Chondrocyte (in vitro differentiated cells): ENCODE measurements around the gene UNC5A. TPM values are rescaled to one million over a fixed set of nuclear protein-coding genes. Genes with fewer than 3 reads are reported as not detected.

Source experiments
- DNase-seq: peaks from one replicate; pipeline ENCODE4 v3.0.0; 2021; ENCODE audit warnings: mixed read lengths, low spot score
- H3K27ac Mint-ChIP-seq: one replicate; pipeline ENCODE4 v1.8.0; 2021; ENCODE audit warnings: mild to moderate bottlenecking, moderate library complexity, mixed read lengths; ENCODE audit not compliant: unreplicated experiment
- H3K27me3 Mint-ChIP-seq: 2 replicates; pipeline ENCODE4 v1.8.0; 2021; ENCODE audit warnings: low read depth, mixed read lengths
- H3K36me3 Mint-ChIP-seq: 2 replicates; pipeline ENCODE4 v1.8.0; 2021; ENCODE audit warnings: low read depth, mixed read lengths
- H3K4me1 Mint-ChIP-seq: 2 replicates; pipeline ENCODE4 v1.8.0; 2021; ENCODE audit warnings: low read depth, mild to moderate bottlenecking, mixed read lengths
- H3K4me3 Mint-ChIP-seq: one replicate; pipeline ENCODE4 v1.8.0; 2021; ENCODE audit warnings: mild to moderate bottlenecking, moderate library complexity, mixed read lengths; ENCODE audit not compliant: unreplicated experiment
- H3K9me3 Mint-ChIP-seq: 2 replicates; pipeline ENCODE4 v1.8.0; 2021; ENCODE audit warnings: low read depth, mixed read lengths
- CTCF ChIP-seq: fragments of 200-600 bp; sonication (generic); IDR thresholded peaks from 2 replicates; pipeline ENCODE4 v1.5.0; 2021; ENCODE audit warnings: antibody characterized with exemption, mild to moderate bottlenecking, moderate library complexity
- total RNA-seq: library from RNA; stranded (reverse); gene quantifications from 3 replicates; pipeline ENCODE4 v1.2.1, GENCODE V29; 2021

The UNC5A gene
- total RNA-seq, 1 donor from 2014 or later: 0.15 TPM

- Mint-ChIP-seq H3K9me3 (no peaks in the 10 kb centered on the region), H3K4me1 (peaks cover 15% of the 10 kb centered on the region), H3K27ac (no peak within 1 kb of the TSS), H3K36me3 (peaks cover 16% of the 10 kb centered on the region), H3K27me3 (no peaks in the 10 kb centered on the region), H3K4me3 (no peak within 1 kb of the TSS)
- no peak for TF ChIP-seq CTCF
- DNase-seq: no peak
These were observed 89.0 kb downstream of the UNC5A start, which contains the start of gene HK3 for GRCh38 chr5:176899296-176899891. Gene HK3 (minus strand): TSS chr5:176899346. CDS start chr5:176896159, 3,187 bp downstream.

- no peak for TF ChIP-seq CTCF
- DNase-seq: no peak
- H3K4me1 Mint-ChIP-seq: peaks cover 19% of the 10 kb centered on the region
- H3K27me3 Mint-ChIP-seq: no peaks in the 10 kb centered on the region
- H3K9me3 Mint-ChIP-seq: no peaks in the 10 kb centered on the region
- H3K4me3 Mint-ChIP-seq: no peak overlapping the region
- H3K36me3 Mint-ChIP-seq: peaks cover 21% of the 10 kb centered on the region
- no peak overlapping the region for H3K27ac Mint-ChIP-seq
These were observed 89.8 kb downstream of the UNC5A start for GRCh38 chr5:176899946-176900779.

DNA sequence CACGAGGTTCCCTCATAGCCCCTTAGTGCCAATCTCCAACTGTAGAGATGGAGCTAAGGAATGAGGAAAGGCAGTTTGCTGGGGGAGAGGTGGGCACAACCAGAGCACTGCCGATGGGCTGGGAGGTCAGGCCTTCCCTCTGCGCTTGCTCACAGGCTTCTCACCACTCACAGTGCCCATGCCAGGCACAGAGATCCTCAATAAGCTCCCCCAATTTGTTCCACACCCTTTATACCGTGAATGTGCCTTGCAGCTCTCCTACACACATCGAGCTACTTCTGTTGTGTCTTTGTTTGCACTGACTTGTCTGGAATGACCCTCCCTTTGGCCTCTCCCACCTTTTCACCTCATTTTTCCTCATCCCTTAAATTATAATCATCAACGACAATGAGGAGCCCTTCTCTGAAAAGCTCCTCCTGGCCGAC, 90.4 kb downstream of the UNC5A start:
- H3K27ac Mint-ChIP-seq: no peak overlapping the region
- no peak overlapping the region for H3K4me3 Mint-ChIP-seq
- peaks cover 27% of the 10 kb centered on the region for H3K36me3 Mint-ChIP-seq
- H3K27me3 Mint-ChIP-seq: no peaks in the 10 kb centered on the region
- TF ChIP-seq CTCF: no peak
- H3K4me1 Mint-ChIP-seq: peaks cover 21% of the 10 kb centered on the region
- H3K9me3 Mint-ChIP-seq: no peaks in the 10 kb centered on the region
- no peak for DNase-seq

DNA sequence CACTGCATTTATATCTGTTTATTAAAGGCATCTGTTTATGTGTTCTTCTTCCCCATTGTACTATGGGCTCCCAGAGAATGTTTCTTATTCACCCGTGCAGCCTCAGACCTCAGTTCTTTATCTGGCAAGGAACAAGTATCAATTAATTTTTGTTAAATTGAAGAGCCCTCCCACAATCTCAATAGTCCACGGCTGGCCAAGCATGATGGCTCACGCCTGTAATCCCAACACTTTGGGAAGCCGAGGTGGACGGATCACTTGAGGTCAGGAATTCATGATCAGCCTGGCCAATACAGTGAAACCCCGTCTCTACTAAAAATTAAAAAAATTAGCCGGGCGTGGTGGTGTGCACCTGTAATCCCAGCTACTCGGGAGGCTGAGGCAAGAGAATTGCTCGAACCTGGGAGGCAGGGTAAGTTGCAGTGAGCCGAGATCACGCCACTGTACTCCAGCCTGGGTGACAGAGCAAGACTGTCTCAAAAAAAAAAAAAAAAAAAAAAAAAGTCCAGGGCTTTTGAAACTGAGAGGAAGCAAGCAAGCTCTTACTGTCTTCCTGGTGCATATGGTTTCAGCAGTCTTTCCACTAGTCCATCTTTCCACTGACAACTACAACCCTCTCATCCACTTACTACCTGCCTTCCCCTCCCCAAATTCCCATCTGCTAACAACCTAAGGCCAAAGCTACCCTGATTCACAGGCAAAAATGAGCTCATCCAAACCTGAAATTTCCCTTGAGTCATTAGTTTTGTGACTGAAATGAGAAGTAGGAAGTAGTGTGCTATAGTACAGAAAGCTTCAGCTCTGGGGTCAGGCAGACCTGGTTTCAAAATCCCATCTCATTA, 91.1 kb downstream of the UNC5A start:
- no peak for DNase-seq
- TF ChIP-seq CTCF: no peak
- H3K9me3 Mint-ChIP-seq: no peaks in the 10 kb centered on the region
- peaks cover 32% of the 10 kb centered on the region for H3K36me3 Mint-ChIP-seq
- no peak overlapping the region for H3K4me3 Mint-ChIP-seq
- H3K4me1 Mint-ChIP-seq: peaks cover 21% of the 10 kb centered on the region
- H3K27me3 Mint-ChIP-seq: no peaks in the 10 kb centered on the region
- H3K27ac Mint-ChIP-seq: peak overlapping the region; percentile 50
